Spleen (tissue), 7 donors: Measurements from ENCODE around the gene COL11A2.

Source experiments
- POLR2AphosphoS5 ChIP-seq, 3 donors: sonication (generic); formaldehyde crosslinking; IDR thresholded peaks; one replicate each; pipeline ENCODE4 v1.5.1; 2017; ENCODE audit warnings: antibody characterized with exemption in 3 of 3
- TF ChIP-seq, protein P1 (sequence below), 11 experiments: fragments of 200-600 bp in 7 of 11; fragments of 450-650 bp in 4 of 11; sonication (generic) in 4 of 11; IDR thresholded peaks in 8 of 11; conservative IDR thresholded peaks in 3 of 11; 1 replicate in 7 of 11; 2 replicates in 4 of 11; pipeline versions ENCODE4 v1.4.0 to v1.8.0; 2016 to 2021; ENCODE audit warnings: antibody characterized with exemption in 11 of 11, inconsistent platforms in 4 of 11, mild to moderate bottlenecking in 1 of 11
- donor health status: DM: no; HTN: no; CAD: no; lungs with moderate emphysema.
- donor health status: DM: no; HTN: no; CAD: no.
- donor health status: DM: no; HTN: no; CAD: no.

DNA sequence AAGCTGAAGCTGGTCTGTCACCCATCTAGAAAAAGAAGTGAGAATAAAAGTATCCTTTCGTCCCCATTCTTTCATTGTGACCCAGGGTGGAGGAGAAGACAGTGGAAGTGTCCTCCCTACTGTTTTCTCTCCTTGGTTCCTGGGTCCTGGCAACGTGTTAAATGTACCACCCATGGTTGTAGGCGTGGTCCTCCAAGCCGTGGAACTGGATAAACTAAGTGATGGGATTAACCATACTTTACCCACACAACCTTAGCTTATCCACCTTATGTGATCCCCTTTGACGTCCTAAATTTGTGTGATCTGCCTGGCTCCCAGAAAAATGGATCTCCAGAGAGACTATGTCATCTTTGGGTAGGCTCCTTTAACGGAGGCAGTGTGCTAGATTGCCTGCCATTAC lies 69.1 kb downstream of the COL11A2 start:
- TF ChIP-seq, protein P1, sequence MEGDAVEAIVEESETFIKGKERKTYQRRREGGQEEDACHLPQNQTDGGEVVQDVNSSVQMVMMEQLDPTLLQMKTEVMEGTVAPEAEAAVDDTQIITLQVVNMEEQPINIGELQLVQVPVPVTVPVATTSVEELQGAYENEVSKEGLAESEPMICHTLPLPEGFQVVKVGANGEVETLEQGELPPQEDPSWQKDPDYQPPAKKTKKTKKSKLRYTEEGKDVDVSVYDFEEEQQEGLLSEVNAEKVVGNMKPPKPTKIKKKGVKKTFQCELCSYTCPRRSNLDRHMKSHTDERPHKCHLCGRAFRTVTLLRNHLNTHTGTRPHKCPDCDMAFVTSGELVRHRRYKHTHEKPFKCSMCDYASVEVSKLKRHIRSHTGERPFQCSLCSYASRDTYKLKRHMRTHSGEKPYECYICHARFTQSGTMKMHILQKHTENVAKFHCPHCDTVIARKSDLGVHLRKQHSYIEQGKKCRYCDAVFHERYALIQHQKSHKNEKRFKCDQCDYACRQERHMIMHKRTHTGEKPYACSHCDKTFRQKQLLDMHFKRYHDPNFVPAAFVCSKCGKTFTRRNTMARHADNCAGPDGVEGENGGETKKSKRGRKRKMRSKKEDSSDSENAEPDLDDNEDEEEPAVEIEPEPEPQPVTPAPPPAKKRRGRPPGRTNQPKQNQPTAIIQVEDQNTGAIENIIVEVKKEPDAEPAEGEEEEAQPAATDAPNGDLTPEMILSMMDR (IDR thresholded peaks at IDR 0.05 in 8 of 11, conservative IDR thresholded peaks at IDR 0.05 in 3 of 11): no peak
- TF ChIP-seq POLR2AphosphoS5 (IDR thresholded peaks at IDR 0.05): no peak
